K562 (cell line): ENCODE results near the gene PNMT. TPM values are rescaled to one million over a fixed set of nuclear protein-coding genes. Genes with fewer than 3 reads are reported as not detected.
A peak's percentile ranks its signal among the peaks of the same experiment; 100 is the strongest.

Experiments
- GABPB2 ChIP-seq: fragments of 250-450 bp; sonication (Bioruptor Pico); conservative IDR thresholded peaks from 2 replicates; pipeline ENCODE4 v1.5.1; 2021; ENCODE audit warnings: mild to moderate bottlenecking
- GTF2B ChIP-seq: IDR thresholded peaks from 2 replicates; pipeline ENCODE4 v1.6.1; 2011; ENCODE audit not compliant: insufficient read length; ENCODE audit errors: extremely low read depth
- NFYB ChIP-seq: IDR thresholded peaks from 2 replicates; pipeline ENCODE4 v1.6.1; 2011; ENCODE audit warnings: mild to moderate bottlenecking, moderate library complexity; ENCODE audit not compliant: insufficient read length; ENCODE audit errors: extremely low read depth
- SIN3B ChIP-seq: fragments of 450-650 bp; IDR thresholded peaks from 2 replicates; pipeline ENCODE4 v1.6.1; 2017; ENCODE audit warnings: low read depth, mild to moderate bottlenecking, moderate library complexity
- TBL1XR1 ChIP-seq, 2 experiments: IDR thresholded peaks; 2 replicates each; pipeline ENCODE4 v1.6.1; 2012; ENCODE audit warnings: improper control_type of control experiment in 2 of 2, low read length in 2 of 2, mild to moderate bottlenecking in 1 of 2
- TBP ChIP-seq: optimal IDR thresholded peaks from 2 replicates; pipeline ENCODE3; 2011; ENCODE audit warnings: low read depth, low read length, improper control_type of control experiment
- ZBTB2 ChIP-seq: fragments of 450-650 bp; IDR thresholded peaks from 2 replicates; pipeline ENCODE4 v1.6.1; 2016; ENCODE audit warnings: antibody characterized with exemption
- ZNF263 ChIP-seq: sonication (generic); formaldehyde crosslinking; IDR thresholded peaks from 2 replicates; pipeline ENCODE4 v1.8.0; 2022; ENCODE audit warnings: mild to moderate bottlenecking, missing genetic modification reagents, borderline replicate concordance
- ZNF444 ChIP-seq: fragments of 250-450 bp; sonication (Bioruptor Pico); IDR thresholded peaks from 2 replicates; pipeline ENCODE4 v1.4.0; 2020; ENCODE audit warnings: mild to moderate bottlenecking, moderate library complexity
- ZNF830 ChIP-seq: fragments of 250-450 bp; sonication (Bioruptor Pico); IDR thresholded peaks from 2 replicates; pipeline ENCODE4 v1.5.0; 2021; ENCODE audit warnings: mild to moderate bottlenecking
- polyA plus RNA-seq, 8 experiments: library from polyadenylated mRNA; depleted of rRNA in 4 of 8; stranded (reverse) in 5 of 8; unstranded in 3 of 8; fragments of >200 nt; fragmentation: Nextera tagmentation in 2 of 8; fragmentation: Illumina TruSeq in 1 of 8; extraction: Ambion mirVana in 2 of 8; extraction: Trizol in 1 of 8; gene quantifications; 2 replicates each; pipeline versions ENCODE4 v1.2.1 to v1.2.3, GENCODE V29; 2011 to 2014; ENCODE audit warnings: inconsistent platforms in 1 of 8, missing spikeins in 1 of 8
- total RNA-seq, 7 experiments: library from RNA; depleted of rRNA in 6 of 7; stranded (reverse); fragments of >200 nt in 6 of 7; fragmentation: Illumina TruSeq in 2 of 7; extraction: Trizol in 2 of 7; gene quantifications; 2 replicates each; pipeline versions ENCODE4 v1.2.1 to v1.2.3, GENCODE V29; 2011 to 2021; ENCODE audit warnings: low replicate concordance in 1 of 7
- TF ChIP-seq, protein P1 (sequence below): conservative IDR thresholded peaks from 2 replicates; pipeline ENCODE4 v1.6.1; 2011; ENCODE audit warnings: low read depth, mild to moderate bottlenecking, low read length; ENCODE audit not compliant: control insufficient read depth

The PNMT gene
- total and polyA plus RNA-seq, 9 of the 15 experiments (the other 6 are each of a cell fraction or from before 2014, with no cell fraction given) = 0.55 to 18.1 (median 5.8) TPM

GRCh38 chr17:39687546-39688474 lies 19.6 kb downstream of the PNMT start, which contains the start of gene PGAP3 (continued):
- TF ChIP-seq, protein P1, sequence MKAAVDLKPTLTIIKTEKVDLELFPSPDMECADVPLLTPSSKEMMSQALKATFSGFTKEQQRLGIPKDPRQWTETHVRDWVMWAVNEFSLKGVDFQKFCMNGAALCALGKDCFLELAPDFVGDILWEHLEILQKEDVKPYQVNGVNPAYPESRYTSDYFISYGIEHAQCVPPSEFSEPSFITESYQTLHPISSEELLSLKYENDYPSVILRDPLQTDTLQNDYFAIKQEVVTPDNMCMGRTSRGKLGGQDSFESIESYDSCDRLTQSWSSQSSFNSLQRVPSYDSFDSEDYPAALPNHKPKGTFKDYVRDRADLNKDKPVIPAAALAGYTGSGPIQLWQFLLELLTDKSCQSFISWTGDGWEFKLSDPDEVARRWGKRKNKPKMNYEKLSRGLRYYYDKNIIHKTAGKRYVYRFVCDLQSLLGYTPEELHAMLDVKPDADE = peak; percentile 35; the same call in 1 of the 2 replicates
- peak; percentile 73 for TF ChIP-seq SIN3B
- TF ChIP-seq TBP = peak; percentile 56
- no peak for TF ChIP-seq ZBTB2
- no peak for TF ChIP-seq GTF2B
- no peak for TF ChIP-seq ZNF263
- TF ChIP-seq ZNF444 (CRISPR knock-in tag) = no peak
- no peak for TF ChIP-seq GABPB2 (CRISPR knock-in tag)
- TF ChIP-seq ZNF830 (CRISPR knock-in tag) = no peak
- TF ChIP-seq NFYB = peak; percentile 27
- 0 out of 4 replicates have a peak, but pooled peaks of 1 of the 2 experiments have one; percentile 24 for TF ChIP-seq TBL1XR1 (IDR thresholded peaks at IDR 0.05; ENCODE audit: low read length in 2 of 2)
